WERI-Rb-1 (cell line): Measurements from ENCODE around the gene RNF146.
"Not testable (repeated sequence)": the region's sequence is repeated elsewhere in the genome, so short reads cannot be mapped to it uniquely, and the experiment has no call there.

Source experiments
- DNase-seq: peaks from one replicate; pipeline ENCODE4 v3.0.0-alpha.2; 2020
- H3K27ac ChIP-seq: fragments of 250-450 bp; sonication (Bioruptor Pico); 2 replicates; pipeline ENCODE4 v1.5.1; 2020; ENCODE audit warnings: mild to moderate bottlenecking, moderate library complexity
- H3K27me3 ChIP-seq: fragments of 250-450 bp; sonication (Bioruptor Pico); 2 replicates; pipeline ENCODE4 v1.5.1; 2021; ENCODE audit warnings: mild to moderate bottlenecking, low read depth, moderate library complexity; ENCODE audit not compliant: insufficient read depth, severe bottlenecking
- H3K36me3 ChIP-seq: fragments of 250-450 bp; sonication (Bioruptor Pico); 2 replicates; pipeline ENCODE4 v1.5.1; 2020; ENCODE audit warnings: mild to moderate bottlenecking, moderate library complexity
- H3K4me3 ChIP-seq: 2 replicates; pipeline ENCODE4 v1.5.1; 2011; ENCODE audit warnings: low read depth, mild to moderate bottlenecking, control low read depth, low read length
- H3K9me3 ChIP-seq: fragments of 250-450 bp; sonication (Bioruptor Pico); 2 replicates; pipeline ENCODE4 v1.5.1; 2021; ENCODE audit warnings: mild to moderate bottlenecking, moderate library complexity; ENCODE audit not compliant: severe bottlenecking
- TF ChIP-seq, protein P1 (sequence below): IDR thresholded peaks from 2 replicates; pipeline ENCODE4 v1.5.1; 2011; ENCODE audit warnings: low read depth, mild to moderate bottlenecking, control low read depth, inconsistent platforms, low read length

Gene RNF146

DNA sequence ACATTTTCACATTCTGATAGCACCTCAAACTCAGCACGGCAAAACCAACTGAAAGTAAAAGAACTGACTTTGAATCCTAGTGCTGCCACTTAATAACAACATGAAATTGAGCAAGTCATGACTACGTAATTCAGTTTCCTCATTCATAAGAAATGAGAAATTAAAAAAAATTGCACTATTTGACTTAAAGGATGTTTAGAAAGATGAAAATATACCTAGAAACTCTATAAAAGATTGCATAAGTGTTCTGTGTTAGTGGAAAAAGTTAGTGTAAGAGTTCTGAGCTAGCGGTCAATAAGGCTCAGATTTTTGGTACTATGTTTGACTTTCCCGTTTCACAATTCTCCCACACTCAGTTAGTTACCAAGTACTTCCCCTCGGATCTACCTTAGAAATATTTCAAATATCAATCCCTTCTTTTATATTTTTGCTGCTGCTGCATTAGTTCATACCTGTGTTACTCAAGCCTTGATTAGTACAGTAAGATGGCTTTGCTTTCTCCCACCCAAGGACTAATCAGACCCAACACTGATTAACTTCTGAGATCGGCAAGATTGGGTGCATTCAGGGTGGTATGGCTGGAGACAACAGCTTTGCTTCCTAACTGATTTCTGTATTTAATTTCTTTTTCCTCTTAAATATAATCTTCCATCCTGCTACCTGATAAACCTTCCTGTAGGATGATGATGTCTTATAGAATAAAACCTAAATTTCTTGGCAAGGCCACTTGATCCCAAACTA, 50.9 kb downstream of the RNF146 start:
- H3K4me3 ChIP-seq, result no peak overlapping the region
- no peak overlapping the region for H3K27ac ChIP-seq
- TF ChIP-seq, protein P1, sequence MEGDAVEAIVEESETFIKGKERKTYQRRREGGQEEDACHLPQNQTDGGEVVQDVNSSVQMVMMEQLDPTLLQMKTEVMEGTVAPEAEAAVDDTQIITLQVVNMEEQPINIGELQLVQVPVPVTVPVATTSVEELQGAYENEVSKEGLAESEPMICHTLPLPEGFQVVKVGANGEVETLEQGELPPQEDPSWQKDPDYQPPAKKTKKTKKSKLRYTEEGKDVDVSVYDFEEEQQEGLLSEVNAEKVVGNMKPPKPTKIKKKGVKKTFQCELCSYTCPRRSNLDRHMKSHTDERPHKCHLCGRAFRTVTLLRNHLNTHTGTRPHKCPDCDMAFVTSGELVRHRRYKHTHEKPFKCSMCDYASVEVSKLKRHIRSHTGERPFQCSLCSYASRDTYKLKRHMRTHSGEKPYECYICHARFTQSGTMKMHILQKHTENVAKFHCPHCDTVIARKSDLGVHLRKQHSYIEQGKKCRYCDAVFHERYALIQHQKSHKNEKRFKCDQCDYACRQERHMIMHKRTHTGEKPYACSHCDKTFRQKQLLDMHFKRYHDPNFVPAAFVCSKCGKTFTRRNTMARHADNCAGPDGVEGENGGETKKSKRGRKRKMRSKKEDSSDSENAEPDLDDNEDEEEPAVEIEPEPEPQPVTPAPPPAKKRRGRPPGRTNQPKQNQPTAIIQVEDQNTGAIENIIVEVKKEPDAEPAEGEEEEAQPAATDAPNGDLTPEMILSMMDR, result no peak
- H3K27me3 ChIP-seq, result no peaks in the 10 kb centered on the region
- H3K9me3 ChIP-seq, result no peaks in the 10 kb centered on the region
- DNase-seq, result no peak
- peaks cover 20% of the 10 kb centered on the region for H3K36me3 ChIP-seq

DNA sequence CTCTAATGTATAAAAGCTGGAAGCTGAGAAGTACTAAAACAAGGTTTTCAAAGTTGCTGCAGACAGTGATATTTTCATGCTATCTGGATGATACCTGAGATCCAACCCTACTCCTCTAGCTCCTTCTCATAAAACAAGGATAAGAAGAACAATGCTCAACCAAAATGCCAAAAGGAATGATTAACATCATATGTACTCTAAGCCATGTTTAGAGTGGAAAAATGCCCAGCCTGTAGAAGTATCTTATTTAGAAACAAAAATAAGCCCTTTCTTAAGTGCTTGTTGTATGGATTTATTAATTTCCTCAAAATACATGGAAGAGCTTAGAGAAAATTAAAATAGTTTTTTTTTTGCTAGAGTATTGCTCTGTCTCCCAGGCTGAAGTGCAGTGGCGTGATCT, 53.0 kb downstream of the RNF146 start:
- no peak for DNase-seq
- no peaks in the 10 kb centered on the region for H3K27me3 ChIP-seq
- H3K4me3 ChIP-seq, result no peak overlapping the region
- no peaks in the 10 kb centered on the region for H3K9me3 ChIP-seq
- H3K36me3 ChIP-seq, result peaks cover 3% of the 10 kb centered on the region; the same call in 1 of the 2 replicates
- TF ChIP-seq, protein P1, result no peak
- no peak overlapping the region for H3K27ac ChIP-seq

DNA sequence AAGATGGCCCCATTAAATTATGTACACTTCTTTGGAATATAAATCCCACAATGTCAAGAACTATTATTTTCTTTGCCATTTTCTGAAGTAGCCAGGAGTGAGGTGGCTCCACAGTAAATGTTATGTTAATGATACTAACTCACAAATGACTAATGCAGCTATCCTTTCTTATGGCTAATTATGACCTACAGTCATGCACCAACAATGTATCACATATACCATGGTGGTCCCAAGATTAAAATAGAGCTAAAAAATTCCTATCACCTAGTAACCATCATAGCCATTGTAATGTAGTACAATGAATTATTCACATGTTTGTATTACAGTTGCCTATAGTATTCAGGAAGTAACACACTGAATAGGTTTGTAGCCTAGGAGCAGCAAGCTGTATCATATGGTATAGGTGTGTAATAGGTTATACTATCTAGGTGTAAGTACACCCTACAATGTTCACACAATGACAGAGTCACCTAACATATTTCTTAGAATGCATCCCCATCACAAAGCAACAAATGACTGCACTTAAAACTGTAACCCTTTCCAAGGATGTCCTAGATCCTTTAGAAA, 61.5 kb downstream of the RNF146 start:
- H3K9me3 ChIP-seq, result no peaks in the 10 kb centered on the region

DNA sequence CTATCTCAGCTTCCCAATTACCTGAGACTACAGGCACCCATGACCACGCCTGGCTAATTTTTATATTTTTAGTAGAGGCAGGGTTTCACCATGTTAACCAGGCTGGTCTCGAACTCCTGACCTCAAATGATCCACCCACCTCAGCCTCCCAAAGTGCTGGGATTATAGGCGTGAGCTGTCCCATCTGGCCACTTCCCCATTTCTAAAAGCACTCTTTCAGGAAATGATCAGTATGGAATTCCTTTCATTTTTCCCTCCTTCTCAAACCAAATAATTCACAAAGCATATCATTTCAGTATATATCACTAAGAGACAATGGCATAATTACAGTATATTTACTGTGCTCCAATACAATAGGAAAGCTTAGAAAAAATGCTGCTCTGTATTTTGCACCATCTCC, 64.6 kb downstream of the RNF146 start:
- H3K9me3 ChIP-seq, H3K27me3 ChIP-seq, H3K36me3 ChIP-seq, H3K27ac ChIP-seq, H3K4me3 ChIP-seq, DNase-seq: not testable (repeated sequence)

More for the DNA sequence above, 61.5 kb downstream of the RNF146 start:
- peaks cover 6% of the 10 kb centered on the region for H3K36me3 ChIP-seq
- TF ChIP-seq, protein P1, result no peak
- DNase-seq, result no peak
- no peaks in the 10 kb centered on the region for H3K27me3 ChIP-seq
- H3K27ac ChIP-seq, result no peak overlapping the region
- no peak overlapping the region for H3K4me3 ChIP-seq

DNA sequence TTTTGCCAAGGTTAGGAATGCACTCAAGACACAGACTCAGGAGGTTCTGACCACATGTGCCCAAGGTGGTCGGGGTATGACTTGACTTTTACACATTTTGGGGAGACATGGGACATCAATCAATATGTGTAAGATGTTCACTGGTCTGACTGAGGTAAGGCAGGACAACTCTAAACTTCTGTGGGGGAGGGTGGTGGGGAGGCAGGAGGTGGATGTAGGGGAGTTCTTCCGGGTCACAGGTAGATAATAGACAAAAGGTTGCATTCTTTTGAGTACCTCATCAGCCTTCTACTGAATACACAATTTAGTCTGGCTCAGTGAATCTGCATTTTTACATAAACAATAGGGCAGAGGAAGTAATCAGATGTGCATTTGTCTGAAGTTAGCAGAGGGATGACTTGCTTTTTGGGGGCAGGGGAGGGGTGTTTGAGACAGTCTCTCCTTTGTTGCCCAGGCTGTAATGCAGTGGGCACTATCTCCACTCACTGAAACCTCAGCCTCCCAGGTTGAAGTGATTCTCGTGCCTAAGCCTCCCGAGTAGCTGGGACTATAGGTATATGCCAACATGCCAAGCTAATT, 65.8 kb downstream of the RNF146 start:
- Histone ChIP-seq H3K9me3 (no peaks in the 10 kb centered on the region), H3K36me3 (no peaks in the 10 kb centered on the region; the same call in 1 of the 2 replicates), H3K4me3 (no peak overlapping the region), H3K27ac (no peak overlapping the region), H3K27me3 (no peaks in the 10 kb centered on the region)
- no peak for DNase-seq
- TF ChIP-seq, protein P1, result no peak
